Measurements from ENCODE around the gene CATSPER2.
"Not testable (repeated sequence)": the region's sequence is repeated elsewhere in the genome, so short reads cannot be mapped to it uniquely, and the experiment has no call there.

DNA sequence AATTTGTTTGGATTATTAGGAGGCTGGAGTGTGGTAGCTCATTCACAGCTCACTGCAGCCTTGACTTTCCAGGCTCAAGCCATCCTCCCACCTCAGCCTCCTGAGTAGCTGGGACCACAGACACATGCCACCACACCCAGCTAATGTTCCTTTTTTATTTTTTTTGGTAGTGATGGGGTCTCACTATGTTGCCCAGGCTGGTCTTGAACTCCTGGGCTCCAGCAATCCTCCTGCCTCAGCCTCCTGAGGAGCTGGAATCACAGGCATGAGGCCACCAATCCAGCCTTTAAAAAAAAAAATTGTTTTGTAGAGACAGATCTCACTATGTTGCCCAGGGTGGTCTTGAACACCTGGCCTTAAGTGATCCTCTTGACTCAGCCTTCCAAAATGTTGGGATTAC is 21.7 kb downstream of the CATSPER2 start:
- TF ChIP-seq, protein P1, sequence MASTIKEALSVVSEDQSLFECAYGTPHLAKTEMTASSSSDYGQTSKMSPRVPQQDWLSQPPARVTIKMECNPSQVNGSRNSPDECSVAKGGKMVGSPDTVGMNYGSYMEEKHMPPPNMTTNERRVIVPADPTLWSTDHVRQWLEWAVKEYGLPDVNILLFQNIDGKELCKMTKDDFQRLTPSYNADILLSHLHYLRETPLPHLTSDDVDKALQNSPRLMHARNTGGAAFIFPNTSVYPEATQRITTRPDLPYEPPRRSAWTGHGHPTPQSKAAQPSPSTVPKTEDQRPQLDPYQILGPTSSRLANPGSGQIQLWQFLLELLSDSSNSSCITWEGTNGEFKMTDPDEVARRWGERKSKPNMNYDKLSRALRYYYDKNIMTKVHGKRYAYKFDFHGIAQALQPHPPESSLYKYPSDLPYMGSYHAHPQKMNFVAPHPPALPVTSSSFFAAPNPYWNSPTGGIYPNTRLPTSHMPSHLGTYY (CRISPR knock-in tag; IDR thresholded peaks at IDR 0.05) = not testable (repeated sequence)
- TF ChIP-seq, protein P2, sequence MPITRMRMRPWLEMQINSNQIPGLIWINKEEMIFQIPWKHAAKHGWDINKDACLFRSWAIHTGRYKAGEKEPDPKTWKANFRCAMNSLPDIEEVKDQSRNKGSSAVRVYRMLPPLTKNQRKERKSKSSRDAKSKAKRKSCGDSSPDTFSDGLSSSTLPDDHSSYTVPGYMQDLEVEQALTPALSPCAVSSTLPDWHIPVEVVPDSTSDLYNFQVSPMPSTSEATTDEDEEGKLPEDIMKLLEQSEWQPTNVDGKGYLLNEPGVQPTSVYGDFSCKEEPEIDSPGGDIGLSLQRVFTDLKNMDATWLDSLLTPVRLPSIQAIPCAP (CRISPR knock-in tag; IDR thresholded peaks at IDR 0.05) = not testable (repeated sequence)

Measured in WTC11 (cell line).